ENCODE measurements around the gene RBFOX2. TPM values are rescaled to one million over a fixed set of nuclear protein-coding genes. Genes with fewer than 3 reads are reported as not detected.

Gene RBFOX2
- total and polyA plus RNA-seq, 2 of the 13 experiments (the other 11 are each of a cell fraction or from before 2014, with no cell fraction given), result 37.3 to 40.4 TPM

DNA sequence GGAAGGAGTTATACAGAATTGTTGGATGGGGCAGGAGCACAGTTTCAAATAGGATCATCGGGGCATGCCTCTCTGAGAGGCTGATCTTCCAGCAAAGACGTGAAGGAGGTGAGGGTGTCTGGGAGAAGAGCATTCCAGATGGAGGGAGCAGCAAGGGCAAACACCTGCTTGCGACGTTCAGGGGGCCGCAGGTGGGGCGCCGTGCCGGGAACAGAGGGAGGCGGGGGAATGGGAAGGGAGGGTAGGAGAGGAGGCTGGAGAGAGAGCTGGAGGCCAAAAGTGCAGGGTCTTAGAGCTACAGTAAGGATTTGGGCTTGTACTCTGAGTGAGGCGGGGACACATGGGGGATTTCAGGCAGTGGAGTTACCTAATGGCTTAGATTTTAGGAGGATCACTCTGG, 297.3 kb downstream of the RBFOX2 start (continued):
- TF ChIP-seq, protein P1, sequence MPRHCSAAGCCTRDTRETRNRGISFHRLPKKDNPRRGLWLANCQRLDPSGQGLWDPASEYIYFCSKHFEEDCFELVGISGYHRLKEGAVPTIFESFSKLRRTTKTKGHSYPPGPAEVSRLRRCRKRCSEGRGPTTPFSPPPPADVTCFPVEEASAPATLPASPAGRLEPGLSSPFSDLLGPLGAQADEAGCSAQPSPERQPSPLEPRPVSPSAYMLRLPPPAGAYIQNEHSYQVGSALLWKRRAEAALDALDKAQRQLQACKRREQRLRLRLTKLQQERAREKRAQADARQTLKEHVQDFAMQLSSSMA (CRISPR knock-in tag; IDR thresholded peaks at IDR 0.05), result no peak
- TF ChIP-seq NFIC (IDR thresholded peaks at IDR 0.05; ENCODE audit: low read length) (no peak), JARID2 (CRISPR knock-in tag; IDR thresholded peaks at IDR 0.05; ENCODE audit: insufficient replicate concordance) (no peak), LBX2 (CRISPR knock-in tag; IDR thresholded peaks at IDR 0.05; ENCODE audit: borderline replicate concordance) (no peak), ATF1 (CRISPR knock-in tag; IDR thresholded peaks at IDR 0.05) (no peak), HES4 (CRISPR knock-in tag; IDR thresholded peaks at IDR 0.05; ENCODE audit: borderline replicate concordance) (no peak), ZNF670 (CRISPR knock-in tag; IDR thresholded peaks at IDR 0.05; ENCODE audit: borderline replicate concordance) (no peak), MEF2D (CRISPR knock-in tag; IDR thresholded peaks at IDR 0.05) (no peak), SP2 (CRISPR knock-in tag; IDR thresholded peaks at IDR 0.05) (no peak), ZNF282 (IDR thresholded peaks at IDR 0.05; ENCODE audit: partially characterized antibody) (no peak)

DNA sequence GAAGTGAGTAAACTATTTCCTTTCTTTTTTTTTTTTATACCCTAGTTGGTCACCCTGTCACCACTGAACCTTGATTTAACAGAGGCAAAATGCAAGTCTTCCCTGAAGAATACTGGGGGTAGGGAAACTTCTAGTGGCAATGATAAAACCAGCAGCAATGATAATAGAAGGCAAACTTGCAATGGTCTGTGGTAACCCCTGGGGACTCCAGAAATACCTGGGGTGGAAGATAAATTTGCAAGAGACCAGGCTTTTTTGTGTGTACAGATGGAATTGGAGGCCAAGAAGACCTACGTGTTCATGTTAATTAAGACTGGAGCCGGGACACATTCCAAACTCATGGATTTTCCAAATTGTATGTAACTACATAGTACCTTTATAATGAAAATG, 299.3 kb downstream of the RBFOX2 start:
- no peak overlapping the region for H2AFZ ChIP-seq (ENCODE audit: low read length)
- in situ Hi-C loops (cut with HindIII; ENCODE audit: extremely low pct_ligation_motif_present, low pct_unique_long_range_greater_than_20kb) (loop anchor here (25.0 kb wide), 2 partner anchors 292 to 383 kb away; no protein-coding TSS in a partner anchor), intact Hi-C loops (cut with micrococcal nuclease; ENCODE audit: unreplicated experiment) (no loop called here)
- ATAC-seq (no peak), FAIRE-seq (no peak), DNase-seq (ENCODE audit: low spot score) (no peak)
- CTCF ChIA-PET (ENCODE audit: low intra/inter-chr PET ratio, low total read pairs), result no interaction called here
- no peak overlapping the region for H3K4me3 ChIP-seq (replicated peaks in 1 of 3; ENCODE audit: insufficient read depth in 1 of 3, low read depth in 2 of 3, low read length in 3 of 3)
- peaks cover 8% of the 10 kb centered on the region; the same call in 1 of the 2 replicates for H3K4me1 ChIP-seq (ENCODE audit: insufficient read depth, low read length)
- H4K20me1 ChIP-seq (ENCODE audit: insufficient read depth, low read length), result no peaks in the 10 kb centered on the region
- no peaks in the 10 kb centered on the region for H3K36me3 ChIP-seq (replicated peaks in 1 of 2; ENCODE audit: control insufficient read depth in 1 of 2, insufficient read depth in 2 of 2, low read length in 2 of 2)
- H3K27me3 ChIP-seq (ENCODE audit: control insufficient read depth in 1 of 2, insufficient read depth in 2 of 2, low read length in 2 of 2), result peaks cover 0 to 12% of the 10 kb centered on the region in 2 experiments; a peak in 1 of 5 replicates
- no TSS peak for BruUV-seq (replicated peaks)
- H3K9me3 ChIP-seq (ENCODE audit: low read length), result no peaks in the 10 kb centered on the region
- WGBS (ENCODE audit: low lambda C conversion rate), result 83% methylated on average over 2 of the region's 2 CpGs
- no peak overlapping the region for H3K9ac ChIP-seq (ENCODE audit: insufficient read depth, low read depth, low read length)
- no peak overlapping the region for H3K4me2 ChIP-seq (ENCODE audit: low read depth, low read length)
- no peak overlapping the region for H3K27ac ChIP-seq (ENCODE audit: extremely low read length, insufficient read depth, low read length)
- POLR2A ChIA-PET, result no interaction called here
- H3K79me2 ChIP-seq (ENCODE audit: insufficient read depth, low read length), result no peaks in the 10 kb centered on the region
- TF ChIP-seq PRDM15 (CRISPR knock-in tag; IDR thresholded peaks at IDR 0.05) (no peak), MED13 (CRISPR knock-in tag; IDR thresholded peaks at IDR 0.05) (no peak)
